HG02884 (cell line): ENCODE measurements around the gene RNF227.

Experiments used
- ATAC-seq: cut with Tn5 transposase; IDR thresholded peaks from one replicate; pipeline ENCODE4 v1.9.1; 2021; ENCODE audit warnings: mild to moderate bottlenecking, moderate library complexity; ENCODE audit not compliant: unreplicated experiment

The RNF227 gene

DNA sequence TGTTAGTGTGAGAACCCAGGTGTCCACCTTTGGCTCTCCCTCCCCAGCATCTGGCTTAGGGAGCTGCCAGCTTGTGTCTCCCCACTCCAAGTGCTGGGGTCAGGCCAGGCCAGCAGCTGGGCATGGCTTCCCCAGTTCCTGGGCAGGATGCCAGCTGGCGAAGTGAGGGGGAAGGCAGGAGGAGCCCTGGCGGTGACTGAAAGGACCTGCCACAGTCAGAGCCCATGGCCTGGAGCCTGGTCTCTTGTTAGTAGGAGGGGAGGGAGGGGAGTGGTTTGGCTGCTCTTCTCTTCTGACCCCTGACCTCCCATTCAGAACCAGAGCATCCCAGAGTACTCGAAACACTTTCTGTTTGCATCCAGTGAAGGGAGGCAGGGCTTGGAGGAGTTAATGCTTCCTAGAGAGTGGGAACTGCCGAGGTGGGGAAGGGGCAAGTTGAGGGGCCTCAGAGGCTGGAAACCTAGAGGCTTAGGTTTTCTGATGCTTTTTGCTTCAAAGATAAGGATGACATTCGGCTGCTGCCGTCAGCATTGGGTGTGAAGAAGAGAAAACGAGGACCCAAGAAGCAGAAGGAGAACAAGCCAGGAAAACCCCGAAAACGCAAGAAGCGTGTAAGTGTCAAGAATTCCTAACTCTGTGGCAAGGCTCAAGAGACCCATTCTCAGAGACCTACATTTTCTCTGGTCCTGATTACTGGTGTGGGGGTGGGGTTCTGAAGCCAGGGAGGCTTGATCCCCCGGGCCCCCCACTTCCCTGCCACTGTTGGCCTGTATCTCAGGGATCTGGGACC, 26.7 kb downstream of the RNF227 start:
- ATAC-seq: no peak

DNA sequence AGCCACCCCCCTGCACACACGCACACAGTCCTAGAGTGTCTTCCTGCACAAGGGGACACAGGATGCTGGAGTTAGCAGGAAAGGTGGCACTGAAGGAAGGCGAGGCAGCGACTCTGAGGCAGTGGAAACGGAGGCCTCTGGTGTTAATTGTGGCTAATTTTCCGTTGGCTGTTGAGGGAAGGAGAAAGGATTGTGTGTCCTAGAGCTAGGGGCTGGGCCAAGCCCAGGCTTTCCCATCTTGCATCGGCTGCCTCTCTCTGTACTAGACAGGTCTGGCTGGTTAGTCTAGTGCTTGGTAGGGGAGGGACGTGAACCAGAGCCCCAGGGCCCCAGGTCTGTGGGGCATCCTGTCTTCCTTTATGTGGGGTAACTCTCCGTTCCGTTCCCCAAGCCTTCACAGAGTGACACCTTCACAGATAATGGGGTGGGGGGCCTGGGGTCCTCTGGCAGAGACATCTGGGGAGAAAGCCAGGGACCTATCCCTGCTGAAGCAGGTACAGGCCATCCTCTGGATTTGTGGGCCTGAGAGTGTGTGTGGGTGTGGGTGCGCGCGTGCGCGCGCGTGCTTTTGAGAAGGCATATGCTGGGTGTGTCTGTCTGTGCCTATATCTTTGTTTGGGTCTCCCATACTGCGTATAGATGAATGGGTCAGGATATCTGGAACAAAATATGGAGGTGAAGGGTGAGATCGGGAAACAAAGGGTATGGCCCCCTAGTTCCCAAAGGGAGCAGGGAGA, 27.7 kb downstream of the RNF227 start, which contains the start of gene CHD3:
Gene CHD3 (plus strand): TSS at position 606 of the 737 bp plus-strand sequence. CDS start 212 bp downstream, outside the sequence.
- ATAC-seq: no peak

DNA sequence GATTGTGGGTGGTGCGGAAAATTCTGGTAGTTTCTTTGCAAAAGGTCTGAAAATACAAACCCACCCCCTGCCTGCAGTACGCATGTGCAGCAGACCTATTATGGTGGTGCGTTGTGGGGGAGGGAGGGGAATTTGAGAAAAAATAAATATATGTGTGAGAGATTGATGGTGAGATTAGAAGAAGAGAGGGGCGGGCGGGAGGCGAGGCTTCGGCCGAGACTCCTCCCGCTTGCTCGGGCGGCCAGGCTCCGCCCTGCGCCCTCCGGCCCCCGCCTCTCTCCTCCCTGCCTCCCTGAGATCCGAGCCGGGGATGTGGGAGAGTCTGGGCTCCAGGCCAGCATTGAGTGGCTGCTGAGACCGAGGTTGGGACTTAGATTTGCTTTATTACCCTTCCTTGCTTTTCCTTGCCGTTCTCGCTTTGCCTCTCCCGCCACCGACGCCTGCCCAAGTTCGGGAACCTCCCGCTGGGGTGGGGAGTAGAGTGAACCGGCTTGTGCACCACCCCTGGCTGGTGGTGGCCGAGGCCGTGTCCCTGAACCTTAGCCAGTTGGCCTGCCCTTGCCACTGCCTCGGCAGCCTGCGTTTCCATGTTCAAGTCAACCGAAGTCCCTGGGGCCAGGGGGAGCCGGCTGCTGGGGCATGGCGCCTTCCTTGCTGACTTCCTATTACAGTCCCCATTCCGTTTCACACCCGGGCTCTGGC, 28.5 kb downstream of the RNF227 start:
- ATAC-seq: no peak

DNA sequence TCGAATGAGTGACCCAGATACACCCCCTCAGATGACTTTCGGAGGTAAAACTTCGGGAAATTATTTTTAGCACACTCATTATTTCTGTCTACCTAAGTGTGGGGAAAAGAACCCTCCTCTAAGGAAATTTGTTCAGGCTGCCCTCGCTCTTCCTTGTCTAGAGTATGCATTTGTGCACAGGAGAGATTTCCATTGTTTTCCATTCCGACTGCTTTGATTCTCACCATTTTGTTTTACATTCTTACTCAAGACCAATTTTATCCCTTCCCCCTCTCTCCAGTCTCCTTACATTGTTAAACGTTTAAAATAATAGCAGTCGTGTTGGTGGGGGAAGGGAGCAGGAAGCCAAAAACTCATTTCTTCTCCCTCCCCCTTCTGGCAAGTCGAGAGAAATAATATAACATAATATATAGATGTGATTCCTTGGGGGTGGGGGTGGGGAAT, 29.0 kb downstream of the RNF227 start:
- no peak for ATAC-seq

DNA sequence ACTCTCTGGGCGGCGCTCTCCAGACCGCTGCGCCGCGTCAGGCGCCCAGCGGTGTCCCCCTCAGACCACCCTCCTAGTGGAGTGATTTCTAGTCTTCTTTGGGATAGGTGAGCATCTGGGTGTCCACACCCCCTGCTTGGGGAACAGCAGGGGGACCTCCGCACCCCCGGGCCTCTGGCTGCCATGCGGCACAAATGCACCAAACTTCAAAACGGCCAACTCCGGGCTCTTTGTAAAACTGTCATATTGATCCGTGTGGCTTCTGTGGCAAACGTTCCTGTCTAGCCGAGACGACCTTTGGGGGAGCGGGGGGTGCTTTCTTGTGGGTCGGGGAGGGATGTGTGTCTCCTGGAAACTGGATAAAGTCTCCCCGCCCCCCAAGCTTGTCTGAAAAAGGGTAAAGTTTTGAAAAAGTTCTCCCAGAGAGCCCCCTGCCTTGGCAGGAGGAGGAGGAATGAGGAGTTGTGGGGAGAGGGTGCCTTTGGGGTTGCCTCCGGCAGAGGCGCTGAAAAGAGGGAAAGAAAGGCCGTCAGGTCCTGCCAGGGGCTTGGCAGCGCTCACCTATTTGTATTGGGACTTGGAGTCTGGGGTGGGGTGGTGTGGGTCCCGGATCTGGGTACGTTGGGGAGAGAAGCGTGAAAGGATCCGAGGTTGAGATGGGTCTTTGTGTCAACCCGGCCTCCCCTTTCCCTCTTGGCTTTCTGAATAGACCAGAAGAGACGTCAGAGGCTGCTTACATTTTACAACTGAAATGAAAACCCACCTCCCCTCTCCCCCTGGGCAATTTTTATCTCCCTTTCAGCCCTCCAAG, 29.7 kb downstream of the RNF227 start:
- no peak for ATAC-seq

DNA sequence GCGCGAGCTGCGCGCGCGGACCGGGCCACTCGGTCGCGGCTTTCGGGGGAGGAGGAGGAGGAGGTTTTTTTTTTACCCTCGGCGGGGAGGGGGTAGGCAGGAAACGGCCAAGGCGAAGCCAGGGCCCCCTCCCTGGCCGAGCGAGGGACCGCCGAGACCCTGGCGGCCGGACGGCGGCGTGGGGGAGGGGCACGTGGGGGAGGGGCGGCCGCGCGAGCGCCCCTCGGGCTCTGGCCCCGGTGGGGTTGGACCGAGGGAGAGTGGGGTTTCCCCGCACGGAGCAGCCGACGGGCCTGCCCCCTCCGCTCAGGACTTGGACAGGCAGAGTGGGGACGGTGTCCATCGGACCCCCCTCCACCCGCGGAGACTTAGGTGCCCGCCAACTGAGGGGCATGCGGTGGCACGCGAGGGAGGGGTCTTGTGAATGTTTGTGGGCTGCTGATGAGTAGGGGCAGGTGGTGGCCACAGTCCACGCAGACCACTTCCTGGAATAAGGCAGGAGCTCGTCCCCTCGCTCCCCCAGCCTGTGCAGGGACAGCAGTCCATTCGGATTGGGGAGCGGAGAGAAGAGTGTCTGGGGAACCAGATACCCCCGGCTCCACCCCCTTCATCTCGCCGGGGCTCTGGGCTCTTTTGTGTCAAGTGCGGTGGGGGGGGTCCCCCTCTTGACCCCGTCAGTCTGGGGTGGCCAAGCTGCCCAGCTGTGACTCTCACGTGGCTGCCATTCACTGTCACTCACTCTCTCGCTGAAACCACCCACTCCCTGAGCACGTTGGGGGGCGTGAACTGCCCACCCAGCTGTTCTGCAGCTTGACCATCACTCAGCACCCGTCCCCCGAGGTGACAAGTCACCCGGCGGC, 30.5 kb downstream of the RNF227 start:
- ATAC-seq: no peak

DNA sequence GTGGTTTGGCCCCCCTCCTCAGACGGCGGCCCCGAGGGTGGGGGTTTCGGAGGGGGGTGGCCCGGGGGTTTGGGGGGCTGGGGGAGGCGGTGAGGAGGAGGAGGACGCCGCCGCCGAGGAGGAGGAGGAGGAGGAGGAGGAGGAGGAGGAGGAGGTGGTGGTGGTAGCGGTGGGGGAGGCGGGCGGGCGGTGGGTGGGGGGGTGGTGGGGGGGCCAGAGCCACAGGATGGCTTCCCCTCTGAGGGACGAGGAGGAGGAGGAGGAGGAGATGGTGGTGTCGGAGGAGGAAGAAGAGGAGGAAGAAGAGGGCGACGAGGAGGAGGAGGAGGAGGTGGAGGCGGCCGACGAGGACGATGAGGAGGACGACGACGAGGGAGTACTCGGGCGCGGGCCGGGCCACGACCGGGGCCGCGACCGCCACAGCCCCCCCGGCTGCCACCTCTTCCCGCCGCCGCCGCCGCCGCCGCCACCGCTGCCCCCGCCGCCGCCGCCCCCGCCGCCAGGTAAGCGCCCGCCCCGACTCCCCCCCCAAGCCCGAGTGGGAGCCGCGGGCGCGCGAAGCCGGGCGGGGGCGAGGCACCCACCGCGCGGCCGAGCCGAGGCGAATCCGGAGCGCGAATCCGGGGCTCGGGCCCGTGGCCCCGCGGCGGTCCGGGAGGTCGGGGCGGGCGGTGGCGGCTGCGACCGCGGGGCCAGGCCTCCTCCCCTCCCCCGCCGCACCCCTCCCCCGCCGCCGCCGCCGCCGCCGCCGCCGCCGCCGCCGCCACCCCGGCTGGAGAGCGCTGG, 31.3 kb downstream of the RNF227 start:
- ATAC-seq: no peak

DNA sequence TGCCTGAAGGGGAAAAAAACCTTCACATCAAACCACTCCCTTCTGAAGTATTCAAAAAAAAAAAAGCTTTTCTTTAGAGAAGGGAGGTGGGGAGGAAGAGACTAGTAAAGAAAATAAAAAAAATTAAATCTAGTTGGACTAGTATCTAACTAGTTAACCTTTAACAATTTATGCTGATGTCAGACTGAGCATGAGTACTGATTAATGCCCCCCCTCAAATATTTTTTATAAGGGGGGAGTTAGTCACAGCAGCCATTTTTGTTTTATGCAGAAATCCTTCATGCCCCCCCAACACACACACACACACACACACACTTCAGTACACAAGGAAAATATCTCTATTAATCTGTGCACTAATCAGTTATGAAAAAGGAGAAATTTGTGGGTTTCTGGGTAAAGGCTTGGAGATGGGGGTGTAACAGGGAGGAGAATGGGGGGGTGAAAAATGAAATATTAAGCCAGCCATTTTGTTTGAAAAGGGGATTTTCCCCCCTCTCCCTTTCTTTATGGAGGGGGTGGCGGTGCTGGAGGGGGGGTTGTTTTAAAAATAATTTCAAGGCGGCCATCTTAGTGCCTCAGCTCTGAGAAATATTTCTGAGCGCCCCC, 32.2 kb downstream of the RNF227 start:
- ATAC-seq: no peak

DNA sequence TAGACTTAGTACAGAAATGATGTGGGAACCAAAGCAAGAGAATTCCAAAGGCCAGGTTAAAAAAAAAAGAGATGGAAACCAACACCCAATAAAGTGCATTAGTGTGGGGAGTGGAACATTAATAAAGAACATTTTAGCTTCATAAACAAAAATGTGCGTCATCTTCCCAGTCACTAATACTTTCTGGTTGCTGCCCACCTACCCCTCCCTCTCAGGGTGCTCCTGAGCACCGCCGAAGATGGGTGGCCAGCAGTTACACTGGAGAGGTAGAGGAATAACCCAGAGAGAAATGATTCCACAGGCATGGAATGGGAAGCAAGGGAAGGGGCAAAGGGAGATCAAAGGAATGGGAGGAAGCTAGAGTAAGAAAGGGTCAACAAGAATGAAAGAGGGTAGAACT, 33.5 kb downstream of the RNF227 start:
- ATAC-seq: no peak

DNA sequence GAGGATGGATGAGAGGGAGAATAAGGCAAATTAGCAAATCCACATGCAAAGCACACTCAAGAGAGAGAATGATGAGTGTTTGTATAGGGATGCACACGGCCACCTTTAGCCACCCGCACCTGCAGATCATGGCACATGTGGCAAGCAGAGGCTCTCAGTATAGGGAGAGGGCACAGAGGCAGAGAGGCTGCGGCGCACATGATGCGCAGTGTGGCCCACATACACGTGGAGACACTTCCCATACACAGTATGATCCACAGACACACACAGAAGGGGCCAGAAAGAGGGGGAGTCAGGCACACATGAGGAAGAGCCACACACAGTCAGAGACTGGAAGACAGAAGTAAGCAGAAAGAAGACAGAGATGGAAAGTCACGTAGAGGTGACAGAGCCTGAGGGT, 34.0 kb downstream of the RNF227 start:
- ATAC-seq: no peak

DNA sequence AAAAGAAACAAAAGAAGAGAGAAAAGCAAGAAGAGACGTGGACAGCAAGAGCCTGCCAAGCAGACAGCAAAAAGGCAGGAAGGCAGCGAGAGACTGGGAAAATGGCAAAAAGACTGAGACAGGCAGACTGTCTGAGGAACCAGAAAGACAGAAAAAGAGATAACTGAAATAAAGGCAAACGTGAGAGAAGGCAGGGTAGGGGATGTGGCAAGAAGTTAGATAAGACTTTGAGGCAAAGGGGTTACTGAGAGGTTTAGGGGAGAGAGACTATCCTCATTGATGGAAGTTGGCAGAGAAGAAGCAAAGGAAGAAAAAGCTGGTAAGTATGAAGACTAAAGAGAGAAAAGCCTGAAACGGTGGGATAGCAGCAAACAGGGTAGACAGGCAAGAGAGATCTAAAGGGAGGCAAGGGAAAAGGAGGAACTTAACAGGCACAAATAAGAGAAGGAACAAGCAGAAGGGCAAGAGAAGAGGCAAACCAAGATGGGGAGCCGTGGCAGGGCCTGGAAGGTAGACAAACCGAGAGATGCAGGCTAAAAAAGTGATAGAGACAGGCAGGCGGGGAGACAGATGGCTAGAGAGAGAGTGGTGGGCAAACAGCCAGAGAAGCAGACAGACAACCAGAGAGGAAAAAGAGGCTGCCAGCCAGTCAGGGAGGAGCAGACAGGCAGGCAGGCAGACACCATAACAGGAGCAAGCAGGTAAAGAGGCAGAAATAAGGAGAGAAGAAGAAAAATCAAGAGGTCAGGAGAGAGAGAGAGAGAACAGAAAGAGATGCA, 34.6 kb downstream of the RNF227 start:
- ATAC-seq: no peak

DNA sequence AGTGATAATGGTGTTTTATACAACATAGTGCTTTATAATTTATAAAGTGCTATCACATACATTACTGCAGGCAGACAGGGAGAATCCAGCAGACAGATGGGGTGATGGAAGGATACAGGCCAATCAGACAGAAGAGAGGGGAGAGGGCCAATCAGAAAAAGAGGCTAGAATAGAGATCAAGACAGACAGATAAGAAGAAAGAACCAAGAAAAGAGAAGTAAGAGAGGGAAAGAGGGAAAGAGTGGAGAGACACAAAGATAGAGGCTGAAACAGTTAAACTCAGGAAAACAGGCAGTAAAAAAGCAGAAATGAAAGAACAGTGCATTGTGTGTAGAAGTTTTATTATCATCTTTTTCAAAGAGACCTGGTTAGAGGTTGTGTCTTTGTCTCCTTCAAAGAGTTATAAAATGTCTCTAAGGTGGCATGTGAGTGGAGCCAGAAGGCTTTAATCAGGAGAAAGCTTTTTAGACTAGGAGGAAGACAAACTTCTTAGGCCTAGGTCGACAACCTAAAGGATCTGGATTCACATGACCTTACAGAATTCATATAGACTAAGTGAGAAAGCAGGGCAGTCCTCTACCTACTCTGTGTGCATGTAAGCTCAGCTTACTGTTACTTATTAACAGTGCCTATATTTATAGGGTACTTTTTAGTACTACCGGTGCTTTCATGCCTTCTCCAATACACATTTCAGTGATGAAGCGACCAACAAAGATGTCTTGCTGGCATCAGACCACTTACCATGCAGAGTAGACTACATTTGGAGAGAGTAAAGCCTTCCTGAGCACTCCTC, 35.8 kb downstream of the RNF227 start:
- no peak for ATAC-seq

DNA sequence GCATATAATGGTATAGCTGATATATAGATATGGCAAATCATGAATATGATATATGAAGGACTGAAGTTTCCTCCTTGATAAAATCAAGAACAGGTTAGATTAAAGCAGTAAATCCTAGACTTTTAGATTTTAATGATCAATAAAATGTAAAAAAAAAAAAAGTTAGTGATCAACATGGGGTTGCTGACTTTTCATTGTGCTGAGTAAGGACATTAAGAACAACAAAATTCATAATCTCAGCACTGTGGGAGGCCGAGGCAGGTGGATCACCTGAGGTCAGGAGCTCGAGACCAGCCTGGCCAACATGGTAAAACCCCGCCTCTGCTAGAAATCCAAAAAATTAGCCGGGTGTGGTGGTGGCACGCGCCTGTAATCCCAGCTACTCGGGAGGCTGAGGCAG, 37.9 kb downstream of the RNF227 start:
- ATAC-seq: no peak

DNA sequence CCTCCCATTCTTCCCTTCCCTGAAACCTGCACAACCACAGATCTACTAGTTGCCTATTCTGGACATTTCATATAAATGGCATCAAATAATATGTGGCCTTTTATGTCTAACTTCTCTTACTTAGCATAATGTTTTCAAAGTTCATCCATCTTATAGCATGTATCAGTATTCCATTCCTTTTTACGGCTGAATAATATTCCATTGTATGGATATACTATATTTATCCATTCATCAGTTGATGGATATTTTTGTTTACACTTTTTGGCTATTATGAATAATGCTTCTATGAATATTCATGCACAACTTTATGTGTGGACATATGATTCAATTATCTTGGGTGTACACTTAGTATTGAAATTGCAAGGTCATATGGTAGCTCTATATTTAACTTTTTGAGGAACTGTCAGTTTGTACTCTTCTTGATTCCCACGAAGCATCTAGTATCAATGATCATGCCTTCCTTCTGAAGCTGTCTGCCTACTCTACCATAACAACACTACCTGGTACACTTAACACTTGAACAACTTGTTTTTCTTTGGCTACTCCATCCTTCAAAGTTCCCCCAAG, 40.2 kb downstream of the RNF227 start:
- no peak for ATAC-seq

DNA sequence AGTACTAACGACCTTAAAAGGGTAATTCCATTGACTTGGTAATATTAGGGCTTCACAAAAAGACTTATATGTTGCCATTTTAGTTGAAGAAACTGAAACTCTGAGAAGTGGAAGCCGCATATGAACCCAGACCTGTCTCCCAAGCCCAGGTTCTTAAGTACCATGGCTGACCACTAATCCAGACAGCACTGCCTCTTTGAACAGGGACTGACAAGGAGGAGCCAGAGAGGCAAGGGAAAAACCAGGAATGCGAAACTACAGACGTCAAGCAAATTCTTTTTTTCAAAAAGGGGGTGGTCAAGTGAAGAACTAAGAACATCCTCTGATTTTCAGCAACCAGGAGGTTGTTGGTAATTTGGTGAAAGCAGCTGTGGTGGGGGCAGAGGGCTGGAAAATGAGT, 43.0 kb downstream of the RNF227 start:
- ATAC-seq: no peak

DNA sequence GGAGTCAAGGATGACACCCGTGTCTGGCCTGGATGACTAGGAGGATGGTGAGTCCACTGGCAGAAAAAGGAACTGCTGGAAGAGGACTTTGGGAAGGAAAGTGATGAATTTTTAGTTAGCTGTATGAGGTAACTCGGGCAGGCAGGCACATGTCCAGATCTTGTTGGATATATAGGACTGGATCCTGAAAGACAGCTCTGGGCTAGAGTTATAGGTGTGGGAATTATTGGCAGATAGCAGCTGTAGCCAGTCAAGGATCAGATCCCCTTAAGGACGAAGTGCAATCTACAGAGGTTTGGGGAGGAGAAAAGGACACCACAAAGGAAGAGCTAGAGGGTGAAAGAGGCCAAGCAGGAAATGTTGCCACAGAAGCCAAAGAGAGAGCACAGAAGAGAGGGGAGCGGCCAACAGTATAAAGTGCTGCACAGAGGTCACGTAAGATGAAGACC, 48.2 kb downstream of the RNF227 start:
- no peak for ATAC-seq
